Measurements from ENCODE around the gene C3orf52.

The C3orf52 gene

DNA sequence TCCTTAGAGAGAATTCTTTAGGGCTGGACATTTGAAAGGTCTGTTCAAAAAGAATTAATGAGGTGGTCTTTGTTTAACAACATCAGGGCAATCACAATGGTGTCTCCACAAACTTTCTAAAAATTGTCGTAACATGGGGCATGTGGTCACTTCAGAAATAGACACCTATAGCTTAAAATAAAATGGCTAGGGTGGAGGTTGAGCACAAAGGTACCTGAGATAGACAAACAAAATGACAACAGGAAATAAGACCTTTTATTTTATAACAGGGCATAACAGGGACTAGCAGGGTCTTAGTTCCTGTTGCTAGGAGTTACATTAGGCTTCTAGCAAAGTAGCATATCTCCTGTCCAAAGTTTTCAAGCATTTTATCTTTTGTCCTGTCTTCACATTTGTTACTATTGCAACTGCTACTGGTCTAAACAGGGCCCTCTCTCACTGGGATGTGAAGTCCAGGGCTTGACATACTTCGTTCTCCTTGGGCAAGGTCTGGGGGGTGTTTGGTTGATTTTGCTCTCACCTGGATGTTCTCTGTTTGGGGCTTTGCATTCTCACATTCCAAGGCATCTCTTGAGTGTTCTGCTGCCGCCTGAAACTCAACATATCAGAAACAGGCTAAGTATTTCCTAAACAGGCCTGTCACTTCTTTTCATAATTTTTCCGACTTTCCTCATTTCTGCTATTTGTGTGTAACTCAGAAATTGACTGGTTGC is 43.9 kb downstream of the C3orf52 start:
- H3K27ac Mint-ChIP-seq: peak overlapping the region; percentile 7 to 66
- H3K9me3 Mint-ChIP-seq: no peaks in the 10 kb centered on the region
- no peak for DNase-seq
- H3K36me3 Mint-ChIP-seq (ENCODE audit: insufficient read depth): peaks cover 6% of the 10 kb centered on the region
- H3K4me3 Mint-ChIP-seq: peak overlapping the region in 1 of 2 donors; percentile 47
- no peak for ATAC-seq (replicated peaks)
- no peaks in the 10 kb centered on the region for H3K27me3 Mint-ChIP-seq
- peaks cover 33 to 53% of the 10 kb centered on the region in 2 donors for H3K4me1 Mint-ChIP-seq (ENCODE audit: low read depth in 2 of 2)

- Mint-ChIP-seq H3K27ac (peak overlapping the region; percentile 7 to 66), H3K4me3 (peak overlapping the region in 1 of 2 donors; percentile 47), H3K27me3 (no peaks in the 10 kb centered on the region), H3K4me1 (ENCODE audit: low read depth in 2 of 2) (peaks cover 33 to 52% of the 10 kb centered on the region in 2 donors), H3K36me3 (ENCODE audit: insufficient read depth) (peaks cover 6% of the 10 kb centered on the region), H3K9me3 (no peaks in the 10 kb centered on the region)
- ATAC-seq (replicated peaks) (no peak), DNase-seq (no peak)
Measured at GRCh38 chr3:112130638-112130993, 44.4 kb downstream of the C3orf52 start.

DNA sequence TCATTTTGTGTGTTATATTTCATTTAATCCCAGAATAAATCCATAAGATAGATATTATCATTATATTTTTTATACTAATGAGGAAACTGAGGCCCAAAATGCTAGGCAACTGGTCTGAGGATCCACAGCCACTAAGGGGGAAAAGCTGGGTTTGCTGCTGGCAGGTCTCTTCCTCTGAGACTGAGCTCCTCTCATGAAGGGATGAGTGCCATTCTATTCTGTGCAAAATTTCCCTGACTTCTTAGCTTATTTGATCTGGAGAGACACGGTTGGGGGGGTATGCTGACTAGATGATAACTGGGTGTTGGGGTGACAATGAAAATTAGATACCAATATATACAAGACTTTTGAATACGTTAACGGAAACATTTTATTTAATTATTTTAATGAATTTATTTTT is 44.9 kb downstream of the C3orf52 start:
- ATAC-seq (replicated peaks) (no peak), DNase-seq (no peak)
- H3K27ac Mint-ChIP-seq: peak overlapping the region; percentile 7 to 66
- peak overlapping the region in 1 of 2 donors; percentile 47 for H3K4me3 Mint-ChIP-seq
- H3K9me3 Mint-ChIP-seq: no peaks in the 10 kb centered on the region
- H3K4me1 Mint-ChIP-seq (ENCODE audit: low read depth in 2 of 2): peaks cover 30 to 49% of the 10 kb centered on the region in 2 donors
- H3K27me3 Mint-ChIP-seq: no peaks in the 10 kb centered on the region
- peaks cover 6% of the 10 kb centered on the region for H3K36me3 Mint-ChIP-seq (ENCODE audit: insufficient read depth)

DNA sequence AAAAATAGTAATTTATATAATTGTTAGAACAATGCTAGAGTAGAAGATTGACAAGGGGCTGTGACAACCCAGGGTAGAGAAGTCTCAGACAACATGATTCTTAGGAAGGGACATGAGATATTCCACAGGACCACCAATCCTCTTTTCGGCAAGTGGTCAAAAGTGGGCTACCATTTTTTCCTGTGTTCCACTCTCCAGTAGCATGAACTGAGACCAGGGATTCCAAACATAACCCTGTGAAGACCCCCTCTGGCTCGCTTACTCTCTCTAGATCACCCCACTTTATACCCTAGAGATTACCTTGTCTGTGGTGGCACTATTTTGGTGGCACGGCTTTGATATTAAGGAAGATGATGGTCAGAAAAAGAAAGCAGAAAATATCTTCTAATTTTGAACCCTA is 45.9 kb downstream of the C3orf52 start:
- Mint-ChIP-seq H3K27ac (peak overlapping the region in 1 of 2 donors; percentile 93), H3K4me3 (peak overlapping the region; percentile 86 to 88)
- DNase-seq: no peak

DNA sequence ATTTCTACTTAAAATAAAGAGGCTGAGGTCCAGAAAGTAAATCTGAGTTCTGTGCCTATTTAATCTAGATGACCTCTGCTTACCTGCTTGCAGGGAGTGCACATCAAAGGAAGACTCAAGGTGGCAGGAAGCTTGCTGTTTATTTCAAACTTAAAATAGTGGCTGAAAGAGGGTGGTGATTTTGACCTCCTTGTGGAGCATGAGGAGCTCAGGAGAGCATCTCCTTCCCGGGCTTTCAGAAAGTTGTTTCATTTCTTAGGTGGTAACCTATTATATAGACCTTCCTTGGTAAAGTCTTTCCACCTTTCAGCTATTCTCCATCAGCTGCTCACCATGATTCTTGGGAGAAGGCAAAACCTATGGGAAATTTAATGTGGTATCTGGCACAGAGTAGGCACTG is 46.4 kb downstream of the C3orf52 start:
- no peak for DNase-seq
- H3K27ac Mint-ChIP-seq: peak overlapping the region; percentile 91 to 93

More for the DNA sequence above, 45.9 kb downstream of the C3orf52 start:
- Mint-ChIP-seq H3K9me3 (no peaks in the 10 kb centered on the region), H3K36me3 (ENCODE audit: insufficient read depth) (peaks cover 6% of the 10 kb centered on the region), H3K4me1 (ENCODE audit: low read depth in 2 of 2) (peaks cover 23 to 46% of the 10 kb centered on the region in 2 donors), H3K27me3 (no peaks in the 10 kb centered on the region)
- ATAC-seq (replicated peaks): no peak

DNA sequence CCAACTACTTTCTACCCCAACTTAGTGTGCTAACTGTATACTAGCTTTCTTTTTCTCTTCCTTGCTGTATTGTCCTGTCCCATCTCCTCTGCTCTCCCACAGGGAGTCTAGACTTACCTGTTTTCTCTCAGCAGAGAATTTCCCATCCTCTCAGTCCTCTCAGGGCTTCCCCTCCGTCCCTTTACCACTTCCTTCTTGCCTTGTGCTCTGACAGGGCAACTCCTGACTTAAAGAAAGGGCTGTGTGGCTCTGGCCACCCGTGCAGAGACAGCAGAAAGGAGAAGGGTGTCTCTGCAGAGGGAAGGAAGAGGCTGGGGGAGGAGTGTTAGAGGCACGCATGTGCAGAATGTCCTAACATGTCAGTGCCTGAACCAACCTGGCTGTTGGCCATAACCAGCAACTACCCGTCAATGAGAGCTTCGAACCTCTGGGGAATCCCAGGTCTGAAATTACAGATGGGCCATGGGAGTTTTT is 46.8 kb downstream of the C3orf52 start, which contains the start of gene GCSAM:
TSS of gene GCSAM (minus strand) at position 274 of the 474 bp plus-strand sequence. CDS start at position 146, 128 bp downstream.
- H3K4me3 Mint-ChIP-seq: peak within 1 kb of the TSS; percentile 86 to 88
- peak within 1 kb of the TSS; percentile 91 to 93 for H3K27ac Mint-ChIP-seq
- DNase-seq: peak; percentile 36 to 47 (median 38)
- no peaks in the 10 kb centered on the region for H3K27me3 Mint-ChIP-seq
- ATAC-seq (replicated peaks): peak; percentile 75
- H3K4me1 Mint-ChIP-seq (ENCODE audit: low read depth in 2 of 2): peaks cover 23 to 45% of the 10 kb centered on the region in 2 donors
- peaks cover 6% of the 10 kb centered on the region for H3K36me3 Mint-ChIP-seq (ENCODE audit: insufficient read depth)
- no peaks in the 10 kb centered on the region for H3K9me3 Mint-ChIP-seq

More for the DNA sequence above, 46.4 kb downstream of the C3orf52 start:
- no peaks in the 10 kb centered on the region for H3K9me3 Mint-ChIP-seq
- peak overlapping the region; percentile 86 to 88 for H3K4me3 Mint-ChIP-seq
- peaks cover 6% of the 10 kb centered on the region for H3K36me3 Mint-ChIP-seq (ENCODE audit: insufficient read depth)
- H3K4me1 Mint-ChIP-seq (ENCODE audit: low read depth in 2 of 2): peaks cover 23 to 48% of the 10 kb centered on the region in 2 donors
- ATAC-seq (replicated peaks): no peak
- H3K27me3 Mint-ChIP-seq: no peaks in the 10 kb centered on the region

- peak overlapping the region; percentile 91 to 93 for H3K27ac Mint-ChIP-seq
- DNase-seq (no peak), ATAC-seq (replicated peaks) (no peak)
- H3K4me3 Mint-ChIP-seq: peak overlapping the region; percentile 86 to 88
- H3K4me1 Mint-ChIP-seq (ENCODE audit: low read depth in 2 of 2): peaks cover 23 to 45% of the 10 kb centered on the region in 2 donors
- no peaks in the 10 kb centered on the region for H3K9me3 Mint-ChIP-seq
- H3K27me3 Mint-ChIP-seq: no peaks in the 10 kb centered on the region
- peaks cover 6% of the 10 kb centered on the region for H3K36me3 Mint-ChIP-seq (ENCODE audit: insufficient read depth)
Measured at GRCh38 chr3:112133626-112134334, 47.6 kb downstream of the C3orf52 start.

GRCh38 chr3:112134335-112135124 is 48.3 kb downstream of the C3orf52 start:
- peak overlapping the region; percentile 91 to 93 for H3K27ac Mint-ChIP-seq
- H3K36me3 Mint-ChIP-seq (ENCODE audit: insufficient read depth): peaks cover 5% of the 10 kb centered on the region
- H3K4me3 Mint-ChIP-seq: peak overlapping the region in 1 of 2 donors; percentile 18
- H3K4me1 Mint-ChIP-seq (ENCODE audit: low read depth in 2 of 2): peaks cover 19 to 39% of the 10 kb centered on the region in 2 donors
- H3K9me3 Mint-ChIP-seq: no peaks in the 10 kb centered on the region
- no peak for DNase-seq
- peak; percentile 34 for ATAC-seq (replicated peaks)
- no peaks in the 10 kb centered on the region for H3K27me3 Mint-ChIP-seq

- no peaks in the 10 kb centered on the region for H3K27me3 Mint-ChIP-seq
- H3K4me1 Mint-ChIP-seq (ENCODE audit: low read depth in 2 of 2): peaks cover 16 to 34% of the 10 kb centered on the region in 2 donors
- peak overlapping the region in 1 of 2 donors; percentile 93 for H3K27ac Mint-ChIP-seq
- no peaks in the 10 kb centered on the region for H3K9me3 Mint-ChIP-seq
- no peak overlapping the region for H3K4me3 Mint-ChIP-seq
- H3K36me3 Mint-ChIP-seq (ENCODE audit: insufficient read depth): peaks cover 3% of the 10 kb centered on the region
- DNase-seq (no peak), ATAC-seq (replicated peaks) (no peak)
Measured at GRCh38 chr3:112136046-112136445, 49.9 kb downstream of the C3orf52 start.

DNA sequence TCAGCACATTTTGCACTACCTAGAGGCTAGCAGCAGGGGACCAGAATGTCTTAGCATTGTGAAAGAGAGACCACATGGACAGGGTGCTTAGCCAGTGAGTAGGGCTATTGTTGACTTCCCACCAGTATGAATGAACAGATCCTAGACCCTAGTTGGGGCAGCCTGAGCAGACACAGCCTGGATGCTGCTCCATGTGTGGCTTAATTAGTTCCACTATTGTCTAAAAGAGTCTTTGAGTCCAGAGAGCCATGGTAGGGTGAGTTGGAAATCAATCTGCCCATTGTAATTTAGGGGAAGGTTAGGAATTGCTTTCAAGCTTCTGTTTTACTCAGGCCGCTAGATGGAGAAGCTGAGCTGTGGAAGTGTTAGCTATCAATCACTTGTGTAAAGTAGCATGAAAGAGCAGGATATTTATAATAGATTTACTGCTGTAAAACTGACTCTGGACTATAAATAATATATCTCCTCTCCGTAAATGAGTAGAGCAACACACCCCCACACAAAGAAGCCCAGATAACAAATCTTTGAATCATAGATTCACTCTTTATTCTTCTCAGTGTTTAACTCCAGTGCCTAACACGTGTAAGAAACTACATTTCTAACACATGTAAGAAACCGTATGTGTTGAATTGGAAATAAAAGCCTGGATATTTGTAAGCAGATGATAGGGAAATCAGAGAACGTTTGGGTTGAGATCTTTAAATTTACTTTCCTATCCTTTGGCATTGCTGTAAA is 50.9 kb downstream of the C3orf52 start:
- Mint-ChIP-seq H3K27me3 (no peaks in the 10 kb centered on the region), H3K9me3 (no peaks in the 10 kb centered on the region), H3K36me3 (ENCODE audit: insufficient read depth) (peaks cover 3% of the 10 kb centered on the region), H3K4me1 (ENCODE audit: low read depth in 2 of 2) (peaks cover 16 to 34% of the 10 kb centered on the region in 2 donors), H3K4me3 (no peak overlapping the region), H3K27ac (peak overlapping the region in 1 of 2 donors; percentile 20)
- DNase-seq (peak in 2 of 3 experiments; percentile 4 to 32), ATAC-seq (replicated peaks) (no peak)

DNA sequence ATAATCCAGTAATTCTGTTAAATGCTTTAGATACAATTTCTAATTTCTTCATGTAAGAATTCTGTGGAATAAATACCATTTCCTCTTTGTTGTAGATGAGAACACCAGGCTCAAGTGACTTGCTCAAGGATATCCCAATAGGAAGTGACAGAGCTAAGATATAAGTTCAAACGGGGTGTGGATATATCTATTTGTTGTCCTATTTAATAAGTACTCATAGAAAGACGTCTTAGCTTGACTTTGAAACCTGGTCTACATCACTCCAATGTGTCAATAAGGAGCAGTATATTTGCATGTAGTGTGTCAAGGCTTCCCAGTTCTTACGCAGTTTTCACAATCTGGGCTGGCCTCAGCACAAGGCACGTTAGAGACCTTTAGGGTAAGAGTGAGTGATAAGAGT is 51.6 kb downstream of the C3orf52 start:
- no peak for DNase-seq
- no peaks in the 10 kb centered on the region for H3K27me3 Mint-ChIP-seq
- H3K36me3 Mint-ChIP-seq (ENCODE audit: insufficient read depth): peaks cover 3% of the 10 kb centered on the region
- H3K9me3 Mint-ChIP-seq: no peaks in the 10 kb centered on the region
- no peak for ATAC-seq (replicated peaks)
- no peak overlapping the region for H3K4me3 Mint-ChIP-seq
- no peak overlapping the region for H3K27ac Mint-ChIP-seq
- peaks cover 13 to 32% of the 10 kb centered on the region in 2 donors for H3K4me1 Mint-ChIP-seq (ENCODE audit: low read depth in 2 of 2)

DNA sequence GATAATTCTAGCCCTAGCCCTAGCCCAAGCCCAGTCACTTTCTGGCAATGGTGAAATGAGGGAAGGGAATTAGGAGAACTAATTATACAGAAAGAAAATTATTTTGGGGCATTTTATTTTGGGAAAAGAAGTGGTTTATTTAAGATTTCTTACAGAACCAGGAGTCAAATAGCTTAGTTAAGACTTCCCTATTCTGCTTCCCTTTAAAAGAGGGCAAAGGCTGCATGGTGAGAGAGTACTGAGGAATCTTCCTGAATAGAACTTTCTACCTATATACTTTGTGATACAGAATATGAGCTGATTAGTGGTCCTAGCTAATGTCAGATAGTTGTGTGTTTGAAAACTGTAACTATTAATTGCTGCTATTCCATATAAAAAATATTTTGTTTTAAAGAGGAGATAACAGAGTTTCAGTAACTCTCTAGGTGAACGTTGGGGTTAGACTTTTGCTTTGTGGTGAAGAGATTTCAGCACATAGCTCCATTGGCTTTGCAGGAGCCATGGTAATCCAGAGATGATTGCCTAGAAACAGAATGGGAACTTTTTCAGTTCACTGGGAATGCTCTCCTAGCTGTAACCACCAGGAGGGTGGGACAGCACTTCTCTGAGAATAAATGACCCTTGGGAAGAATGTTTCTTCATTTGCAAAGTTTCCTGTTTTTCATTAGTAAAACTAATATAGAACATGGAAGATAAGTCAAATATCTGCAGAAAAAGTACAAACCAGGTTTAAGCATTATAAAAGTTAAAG is 52.2 kb downstream of the C3orf52 start:
- DNase-seq: no peak
- Mint-ChIP-seq H3K4me1 (ENCODE audit: low read depth in 2 of 2) (peaks cover 9 to 29% of the 10 kb centered on the region in 2 donors), H3K36me3 (ENCODE audit: insufficient read depth) (no peaks in the 10 kb centered on the region), H3K27me3 (no peaks in the 10 kb centered on the region), H3K4me3 (no peak overlapping the region), H3K27ac (no peak overlapping the region), H3K9me3 (no peaks in the 10 kb centered on the region)
- ATAC-seq (replicated peaks): no peak
